COLO668 (cell line): ENCODE results near the gene C17orf100.
"Not testable (repeated sequence)": the region's sequence is repeated elsewhere in the genome, so short reads cannot be mapped to it uniquely, and the experiment has no call there.

Source experiments
- DNase-seq: peaks from one replicate; lab custom pipeline; 2025; ENCODE audit not compliant: unreplicated experiment; lab: John Stamatoyannopoulos, UW

The C17orf100 gene

DNA sequence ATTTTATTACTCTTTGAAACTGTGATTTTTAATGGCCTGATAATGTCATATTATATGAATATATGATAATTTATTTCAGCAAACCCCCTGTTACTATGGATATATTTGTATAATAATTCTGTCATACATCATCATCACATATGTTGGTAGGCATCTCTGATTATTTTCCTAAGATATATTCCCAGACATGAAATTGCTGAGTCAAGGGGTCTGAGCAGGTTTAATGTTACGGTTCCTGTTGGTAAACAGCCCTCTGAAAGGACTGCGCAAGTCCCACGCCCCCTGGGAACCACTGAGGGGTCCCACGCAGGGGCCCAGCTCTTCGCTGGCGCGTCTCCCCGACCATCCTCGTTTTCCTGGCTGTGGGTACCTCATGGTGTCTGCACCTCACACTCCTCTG lies 37.4 kb downstream of the C17orf100 start:
- no peak for DNase-seq

DNA sequence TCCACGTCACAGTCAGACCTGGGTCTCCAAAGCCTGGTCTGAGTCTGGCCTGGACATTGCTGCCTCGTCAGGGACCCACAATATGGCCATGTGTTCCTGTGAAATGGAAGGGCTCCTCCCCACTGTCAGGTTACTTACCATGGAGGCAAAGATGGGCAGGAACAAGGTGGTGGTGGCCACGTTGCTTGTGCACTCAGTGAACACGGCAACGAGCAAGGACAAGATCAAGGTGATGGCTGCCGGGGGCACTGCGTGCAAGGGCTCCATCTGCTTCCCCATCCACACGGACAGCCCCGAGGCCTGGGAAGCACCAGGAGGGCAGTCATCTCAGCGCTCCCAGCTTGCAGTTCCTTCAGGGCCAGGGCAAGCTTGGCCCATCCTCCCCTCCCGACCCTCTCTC lies 39.1 kb downstream of the C17orf100 start:
- DNase-seq = no peak

DNA sequence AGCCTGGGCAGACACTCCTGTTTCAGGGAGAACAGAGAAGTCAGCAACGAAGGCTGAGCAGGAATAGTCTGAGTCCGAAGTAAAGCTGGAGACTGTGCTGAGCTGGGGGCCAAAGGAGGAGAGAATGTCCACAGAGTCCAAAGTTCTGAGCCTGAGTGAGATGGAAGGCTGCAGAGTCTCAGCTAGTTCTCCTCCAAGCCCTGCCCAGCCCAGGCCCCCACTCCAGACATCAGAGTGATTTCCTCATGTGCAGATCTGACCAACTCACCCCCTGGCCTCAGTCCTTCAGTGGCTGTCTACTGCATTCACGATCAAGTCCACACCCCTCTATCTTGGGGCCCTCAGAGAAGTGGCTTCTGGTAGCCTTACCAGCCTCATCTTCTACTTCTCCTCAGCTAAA lies 40.0 kb downstream of the C17orf100 start:
- DNase-seq = no peak

DNA sequence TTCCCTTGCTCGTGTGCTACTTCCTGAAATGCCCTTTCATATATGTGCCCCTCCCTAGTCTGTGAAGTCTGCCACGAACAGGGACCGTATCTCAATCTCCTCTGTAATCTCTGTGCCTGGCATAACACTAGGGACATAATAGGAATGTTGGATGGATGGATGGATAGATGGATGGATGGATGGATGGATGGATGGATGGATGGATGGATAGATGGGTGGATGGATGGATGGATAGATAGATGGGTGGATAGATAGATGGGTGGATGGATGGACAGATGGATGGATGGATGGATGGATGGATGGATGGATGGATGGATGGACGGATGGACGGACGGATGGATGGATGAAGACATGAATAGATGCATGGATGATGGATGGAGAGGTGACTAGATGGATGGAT lies 40.4 kb downstream of the C17orf100 start:
- not testable (repeated sequence) for DNase-seq

DNA sequence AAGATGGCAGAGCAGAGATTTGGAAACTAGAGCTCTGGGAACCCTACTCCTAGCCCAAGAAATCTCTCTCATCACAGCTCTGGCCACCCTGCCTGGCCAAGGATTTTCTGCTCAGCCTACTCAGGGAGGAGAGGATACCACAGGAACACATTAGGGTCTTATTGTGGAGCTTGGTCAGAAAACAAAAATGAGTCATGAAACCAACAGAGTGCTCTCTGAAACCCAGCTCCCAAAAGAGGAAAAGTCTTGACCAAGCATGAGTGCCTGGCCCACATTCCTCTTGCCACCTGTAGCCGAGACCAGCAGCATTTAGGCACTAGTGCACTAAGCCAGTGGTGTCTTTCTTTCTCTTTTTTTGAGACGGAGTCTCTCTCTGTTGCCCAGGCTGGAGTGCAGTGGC lies 43.5 kb downstream of the C17orf100 start:
- no peak for DNase-seq

DNA sequence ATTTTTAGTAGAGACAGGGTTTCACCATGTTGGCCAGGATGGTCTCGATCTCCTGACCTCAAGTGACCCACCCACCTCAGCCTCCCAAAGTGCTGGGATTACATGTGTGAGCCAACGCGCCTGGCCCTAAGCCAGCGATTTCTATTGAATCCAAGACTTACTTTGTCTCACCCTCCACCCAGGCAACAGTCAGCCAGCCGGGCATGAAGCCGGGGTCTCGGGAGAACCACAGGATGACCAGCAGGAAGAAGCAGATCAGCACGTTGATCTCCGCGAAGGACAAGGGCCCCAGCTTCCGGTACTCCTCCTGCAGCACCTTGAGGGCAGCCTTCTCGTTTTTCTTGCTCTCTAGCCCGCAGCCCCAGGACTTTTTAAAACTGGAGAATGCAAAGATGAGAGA lies 44.0 kb downstream of the C17orf100 start:
- no peak for DNase-seq

DNA sequence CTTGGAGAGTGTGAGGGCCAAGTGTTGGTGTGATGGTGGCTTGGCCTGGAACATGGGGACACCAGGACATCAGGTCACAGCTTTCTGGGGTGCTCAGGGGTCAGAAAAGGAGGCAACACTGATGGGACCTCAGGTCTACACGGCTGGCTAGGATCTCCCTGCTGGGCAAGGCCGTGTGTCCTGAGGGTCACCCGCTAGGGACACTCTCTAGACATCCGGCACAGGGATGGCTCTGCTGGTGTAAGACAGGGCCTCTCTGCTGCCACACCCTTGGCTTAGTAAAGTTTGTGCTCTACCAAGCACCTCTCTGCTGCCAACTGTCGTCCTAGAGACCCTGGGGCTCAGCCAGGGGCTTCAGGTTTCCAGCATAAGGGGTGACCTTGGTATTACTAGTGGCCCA lies 45.3 kb downstream of the C17orf100 start:
- DNase-seq = no peak

DNA sequence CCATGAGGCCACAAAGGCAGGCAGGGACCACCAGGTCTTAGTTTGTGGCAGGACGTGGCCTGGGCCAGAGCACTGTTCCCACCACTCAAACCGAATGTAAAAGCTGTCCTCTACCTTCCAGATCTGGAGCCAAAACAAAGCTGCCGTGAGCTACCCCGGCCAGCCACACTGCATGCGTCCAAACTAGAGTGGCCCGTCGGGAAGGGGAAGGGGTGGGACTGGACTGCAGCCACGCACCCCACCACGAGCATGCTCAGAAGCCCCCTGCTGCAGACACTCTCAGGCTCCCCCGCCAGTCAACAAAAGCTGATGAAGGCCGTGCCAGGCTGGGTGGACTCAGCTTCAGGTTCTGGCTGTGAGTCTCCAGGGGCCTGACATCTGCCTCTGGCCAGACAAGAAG lies 46.4 kb downstream of the C17orf100 start:
- DNase-seq = no peak

DNA sequence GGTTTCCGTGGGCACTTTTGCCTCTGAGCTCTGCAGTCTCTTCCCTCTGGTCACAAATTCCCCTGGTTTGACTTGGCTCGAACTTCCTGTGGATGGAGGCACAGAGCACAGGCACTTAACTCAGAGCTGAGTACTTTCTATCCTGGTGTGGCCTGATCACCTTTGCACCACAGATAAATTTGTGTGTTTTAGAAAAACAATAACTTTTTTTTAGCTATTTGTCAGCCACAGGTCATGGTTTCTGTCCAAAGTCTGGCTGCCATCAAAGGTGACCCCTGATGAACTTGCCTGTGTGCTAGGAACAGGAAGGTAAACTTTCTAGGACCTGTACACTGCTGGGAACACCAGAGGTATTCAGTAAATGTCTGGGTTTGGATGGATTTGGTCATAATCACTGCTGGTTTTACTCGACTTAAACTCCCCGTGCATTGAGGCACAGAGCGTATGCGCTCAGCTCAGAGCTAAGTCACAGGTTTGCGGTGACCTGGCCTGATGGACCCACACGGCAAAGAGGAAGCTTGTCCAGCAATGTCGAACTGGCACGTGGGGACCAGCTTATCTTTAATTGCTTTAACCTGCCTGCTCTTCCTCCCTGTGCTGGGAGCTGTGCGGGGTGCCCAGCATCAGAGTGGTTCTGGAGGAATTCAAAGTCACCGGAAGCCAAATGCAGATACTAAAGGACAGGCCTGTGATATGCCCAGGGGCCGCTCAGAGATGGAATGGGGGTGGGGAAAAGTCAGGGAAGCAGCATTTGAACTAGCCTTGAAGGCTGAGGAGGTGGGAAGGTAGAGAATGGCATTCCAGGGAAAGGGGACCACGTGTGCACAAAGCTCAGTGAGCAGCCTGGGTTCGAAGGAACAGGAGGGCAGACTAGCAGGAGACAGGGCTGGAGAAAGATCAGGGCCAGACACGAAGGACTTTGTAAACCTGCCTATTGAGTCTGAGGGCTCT lies 48.7 kb downstream of the C17orf100 start:
- no peak for DNase-seq

DNA sequence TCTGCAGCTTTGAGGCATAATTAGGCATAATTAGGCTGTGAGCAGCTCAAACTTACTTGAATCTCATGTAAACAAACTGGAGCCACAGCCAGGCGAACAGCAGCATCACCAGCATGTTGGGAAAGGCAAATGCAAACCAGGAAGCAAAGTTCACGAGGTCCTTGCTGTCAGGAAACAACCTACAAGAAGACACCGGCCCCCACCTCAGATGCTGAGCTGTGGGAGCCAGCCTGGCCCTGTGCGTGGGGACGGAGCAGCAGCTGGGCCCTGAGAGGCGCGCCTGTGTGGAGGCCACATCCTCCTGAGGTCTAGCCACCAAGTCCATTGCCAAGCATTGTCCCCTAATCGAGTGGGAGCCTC lies 49.4 kb downstream of the C17orf100 start:
- no peak for DNase-seq

DNA sequence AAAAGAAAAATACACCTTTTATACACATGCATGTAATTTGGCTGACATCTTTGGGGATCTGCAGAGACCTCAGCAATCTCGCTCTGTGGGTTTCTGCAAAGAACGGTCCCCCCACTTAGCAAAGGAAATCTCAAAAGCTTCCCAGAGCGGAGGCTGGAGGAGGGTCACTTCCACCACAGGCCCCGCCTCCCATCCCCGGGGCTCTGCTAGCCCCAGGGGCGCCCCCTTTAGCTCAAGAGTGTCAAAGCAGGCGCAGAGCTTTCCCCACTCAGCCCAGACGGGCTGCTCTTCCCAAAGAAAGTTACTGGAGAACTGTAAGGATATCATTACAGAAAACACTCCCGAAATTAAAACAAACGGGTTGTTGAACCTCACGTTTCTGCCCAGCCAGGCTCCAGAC lies 50.2 kb downstream of the C17orf100 start:
- DNase-seq = peak; percentile 10

DNA sequence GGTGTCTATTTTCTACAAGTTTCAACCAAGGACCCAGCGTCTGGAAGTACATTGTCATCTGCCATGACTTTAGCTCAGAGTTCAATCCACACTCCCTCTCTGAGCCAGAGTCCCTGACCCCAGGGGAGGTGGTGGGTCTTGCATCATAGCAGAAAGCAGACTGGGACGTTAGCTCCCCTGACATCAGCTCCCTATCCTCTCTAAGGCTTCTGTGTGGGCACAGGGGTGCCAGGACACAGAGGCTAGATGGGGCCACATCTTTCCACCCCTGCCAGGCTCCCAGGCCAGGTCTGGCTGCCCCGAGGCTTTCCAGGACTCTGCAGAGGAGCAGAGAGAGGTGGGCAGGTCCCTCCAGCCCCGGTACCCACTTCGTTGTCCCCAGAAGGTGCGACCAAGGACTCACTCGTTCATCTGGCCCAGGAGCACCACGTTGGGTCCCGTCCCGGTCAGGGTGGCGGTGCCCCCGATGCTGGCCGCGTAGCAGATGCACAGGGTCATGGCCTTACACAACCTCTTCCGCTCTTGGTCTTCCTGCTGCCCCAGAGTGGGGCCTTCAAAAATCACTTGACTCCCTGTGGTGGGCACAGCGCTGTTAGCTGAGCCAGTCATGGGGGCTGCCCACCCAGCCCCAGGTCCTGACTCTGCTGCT lies 51.1 kb downstream of the C17orf100 start:
- DNase-seq = no peak
